AG10803 (cell line): ENCODE data around the gene WDR1.

Experiments
- DNase-seq: peaks from one replicate; pipeline ENCODE4 v3.0.0; 2010; ENCODE audit warnings: low read depth
- H3K4me3 ChIP-seq: 2 replicates; pipeline ENCODE4 v1.5.1; 2011; ENCODE audit warnings: mild to moderate bottlenecking, low read length, control low read depth
- TF ChIP-seq, protein P1 (sequence below): conservative IDR thresholded peaks from 2 replicates; pipeline ENCODE4 v1.5.1; 2011; ENCODE audit warnings: mild to moderate bottlenecking, low read length, control low read depth, inconsistent platforms

The WDR1 gene

DNA sequence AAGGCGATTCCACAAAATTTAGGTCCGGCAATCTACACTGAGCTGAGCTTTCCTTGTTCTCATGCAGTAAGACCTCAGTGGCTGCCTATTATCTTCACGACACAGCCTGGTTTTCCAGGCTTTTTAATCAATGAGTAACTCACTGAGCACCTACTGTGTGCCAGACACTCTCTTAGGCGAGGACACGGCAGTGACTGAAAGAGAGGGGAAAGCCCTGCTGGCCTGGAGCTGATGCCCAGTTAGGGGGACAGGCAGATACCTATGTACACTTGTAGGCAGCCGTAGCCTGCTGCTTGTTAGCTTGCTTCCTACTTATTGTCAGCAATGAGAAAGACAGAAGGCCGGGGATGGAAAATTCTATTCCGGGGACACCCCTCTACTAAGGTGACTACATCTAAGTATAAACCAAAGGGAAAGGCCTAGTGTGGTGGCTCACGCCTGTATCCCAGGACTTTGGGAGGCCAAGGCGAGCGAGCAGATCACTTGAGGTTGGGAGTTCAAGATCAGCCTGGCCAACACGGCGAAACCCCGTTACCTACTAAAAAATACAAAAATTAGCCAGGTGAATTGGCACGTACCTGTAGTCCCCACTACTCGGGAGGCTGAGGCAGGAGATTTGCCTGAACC lies 3.8 kb downstream of the WDR1 start:
- no peak overlapping the region for H3K4me3 ChIP-seq

DNA sequence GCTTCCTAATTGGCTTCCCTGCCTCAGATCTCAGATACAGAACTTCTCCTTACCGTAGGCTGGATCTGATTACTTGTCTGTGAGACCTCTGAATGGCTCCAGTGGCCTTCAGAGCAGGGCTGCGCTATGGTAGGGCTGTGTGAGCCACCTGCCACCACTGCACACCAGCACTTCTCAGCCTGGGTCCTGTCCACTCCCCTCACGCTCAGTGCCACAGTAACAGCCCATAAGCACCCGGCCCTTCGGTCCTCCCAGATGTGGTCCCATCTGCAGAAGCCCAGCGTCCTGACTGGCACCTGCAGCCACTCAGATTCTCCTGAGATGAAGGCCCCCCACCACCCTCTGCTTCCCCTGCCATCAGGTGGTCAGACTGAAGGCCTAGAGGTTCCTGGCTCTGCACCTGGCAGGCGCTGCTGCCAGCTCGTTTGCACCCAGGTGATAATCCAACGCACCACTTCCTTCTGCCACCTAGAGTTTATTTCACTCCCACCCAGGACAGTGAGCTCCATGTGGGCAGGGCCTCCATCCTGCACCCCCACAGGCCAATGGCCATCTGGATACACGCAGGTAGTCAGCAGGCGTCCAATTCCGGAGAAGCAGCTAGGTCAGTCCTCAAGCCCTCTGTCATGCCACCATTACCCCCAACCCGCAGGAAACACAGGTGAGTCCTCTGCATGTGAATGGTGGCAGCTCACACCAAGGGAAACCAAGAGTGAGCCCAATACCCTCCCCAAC lies 5.4 kb downstream of the WDR1 start:
- DNase-seq: no peak

More for the DNA sequence above, 3.8 kb downstream of the WDR1 start:
- TF ChIP-seq, protein P1, sequence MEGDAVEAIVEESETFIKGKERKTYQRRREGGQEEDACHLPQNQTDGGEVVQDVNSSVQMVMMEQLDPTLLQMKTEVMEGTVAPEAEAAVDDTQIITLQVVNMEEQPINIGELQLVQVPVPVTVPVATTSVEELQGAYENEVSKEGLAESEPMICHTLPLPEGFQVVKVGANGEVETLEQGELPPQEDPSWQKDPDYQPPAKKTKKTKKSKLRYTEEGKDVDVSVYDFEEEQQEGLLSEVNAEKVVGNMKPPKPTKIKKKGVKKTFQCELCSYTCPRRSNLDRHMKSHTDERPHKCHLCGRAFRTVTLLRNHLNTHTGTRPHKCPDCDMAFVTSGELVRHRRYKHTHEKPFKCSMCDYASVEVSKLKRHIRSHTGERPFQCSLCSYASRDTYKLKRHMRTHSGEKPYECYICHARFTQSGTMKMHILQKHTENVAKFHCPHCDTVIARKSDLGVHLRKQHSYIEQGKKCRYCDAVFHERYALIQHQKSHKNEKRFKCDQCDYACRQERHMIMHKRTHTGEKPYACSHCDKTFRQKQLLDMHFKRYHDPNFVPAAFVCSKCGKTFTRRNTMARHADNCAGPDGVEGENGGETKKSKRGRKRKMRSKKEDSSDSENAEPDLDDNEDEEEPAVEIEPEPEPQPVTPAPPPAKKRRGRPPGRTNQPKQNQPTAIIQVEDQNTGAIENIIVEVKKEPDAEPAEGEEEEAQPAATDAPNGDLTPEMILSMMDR: no peak
- no peak for DNase-seq

DNA sequence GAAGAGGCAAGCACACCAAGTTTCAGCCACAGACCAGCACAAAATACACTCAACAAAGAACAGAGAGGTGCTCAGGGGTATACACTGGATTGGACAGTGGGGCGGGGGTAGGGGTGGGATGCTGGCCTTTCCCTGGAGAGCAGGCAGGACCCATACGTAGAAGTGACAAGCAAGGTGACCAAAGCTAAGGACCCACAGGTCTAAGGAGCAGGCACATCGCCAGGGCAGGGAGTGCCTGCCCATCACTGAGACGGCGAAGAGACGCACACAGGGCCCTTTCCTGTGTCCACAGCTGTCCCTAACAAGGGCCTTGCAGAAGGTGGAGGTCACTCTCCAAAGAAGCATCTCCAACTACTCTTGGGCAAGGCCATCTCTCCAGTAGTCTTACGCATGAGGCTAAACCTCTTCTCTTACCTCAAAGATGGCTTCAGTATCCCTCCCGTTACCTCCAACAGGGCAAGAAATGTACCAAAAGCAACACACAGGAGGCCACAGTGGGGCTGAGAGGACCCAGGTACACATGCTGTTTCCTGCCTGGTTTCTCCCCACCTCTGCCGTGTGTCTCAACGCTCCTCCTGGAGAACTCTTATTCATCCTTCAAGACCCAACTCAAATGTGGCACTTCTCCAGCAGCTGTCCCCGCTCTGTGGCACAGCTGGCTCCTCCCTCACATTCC lies 6.5 kb downstream of the WDR1 start:
- TF ChIP-seq, protein P1: no peak
- no peak for DNase-seq

More for the DNA sequence above, 5.4 kb downstream of the WDR1 start:
- TF ChIP-seq, protein P1: no peak
- no peak overlapping the region for H3K4me3 ChIP-seq

DNA sequence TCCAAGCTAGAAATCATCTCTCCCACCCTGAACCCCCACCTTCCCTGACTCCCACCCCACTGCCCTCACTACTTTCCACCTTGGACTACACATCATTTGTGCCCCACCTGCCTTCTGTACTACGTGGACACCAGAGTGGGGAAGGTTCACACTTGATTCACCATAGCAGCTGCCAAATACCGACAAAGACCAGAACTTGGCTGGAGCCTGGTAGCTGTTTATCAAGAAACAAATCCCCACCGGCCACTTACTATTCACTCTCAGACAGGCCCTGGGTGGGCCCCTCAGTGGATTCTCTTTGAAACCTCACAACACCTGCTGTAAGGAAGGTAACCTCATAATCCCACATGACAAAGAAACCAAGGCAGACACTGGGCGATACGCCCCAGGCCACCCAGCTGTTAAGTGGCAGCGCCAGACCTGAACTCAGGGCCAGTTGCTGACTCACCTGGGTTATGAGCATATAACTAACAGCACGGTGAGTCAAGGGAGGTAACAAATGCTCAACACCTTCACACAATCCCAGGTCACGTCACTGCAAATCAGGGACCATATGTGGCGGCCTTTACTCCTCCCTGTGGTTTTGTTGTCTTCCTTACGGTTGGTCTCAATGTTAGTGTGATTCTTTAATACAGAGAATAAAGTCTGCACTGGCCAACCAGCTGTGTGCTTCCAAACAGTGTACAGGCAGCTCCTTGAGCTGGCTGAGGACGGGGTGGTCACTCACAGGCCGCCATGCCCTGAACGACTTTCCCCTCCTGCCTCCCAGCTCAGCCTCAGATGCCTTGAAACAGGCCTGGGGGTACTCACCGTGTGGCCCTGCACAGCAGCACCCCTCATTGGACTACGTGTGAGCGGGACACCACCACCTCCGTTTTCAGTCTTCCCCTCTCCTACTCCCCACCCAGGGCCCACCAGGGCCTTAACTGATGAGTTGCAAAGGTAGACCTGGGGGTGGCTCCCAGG lies 7.5 kb downstream of the WDR1 start:
- TF ChIP-seq, protein P1: no peak

More for the DNA sequence above, 6.5 kb downstream of the WDR1 start:
- no peak overlapping the region for H3K4me3 ChIP-seq

DNA sequence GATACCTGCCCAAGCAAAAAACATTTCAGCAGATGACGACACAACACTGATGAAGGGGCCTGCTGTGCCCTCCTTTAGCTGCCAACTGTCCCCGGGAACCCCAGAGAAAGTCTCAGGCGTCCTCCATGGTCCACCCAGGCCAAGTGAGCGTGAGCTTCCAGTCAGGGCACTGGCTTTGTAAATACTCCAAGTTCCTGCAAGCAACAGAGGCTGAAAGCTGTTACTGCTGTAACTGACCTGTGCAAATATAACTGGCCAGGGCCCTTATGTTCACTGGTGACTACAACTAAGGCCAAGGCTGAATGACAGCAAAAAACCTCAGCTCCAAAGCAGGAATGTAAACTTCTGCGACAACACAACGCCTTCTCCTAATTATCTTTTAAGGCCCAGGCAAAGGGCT lies 8.2 kb downstream of the WDR1 start:
- H3K4me3 ChIP-seq: no peak overlapping the region
- TF ChIP-seq, protein P1: no peak

More for the DNA sequence above, 7.5 kb downstream of the WDR1 start:
- H3K4me3 ChIP-seq: no peak overlapping the region
- no peak for DNase-seq

More for the DNA sequence above, 8.2 kb downstream of the WDR1 start:
- DNase-seq: no peak
